NCI-H748 treated with DMSO at 0.1 percent for 48 hours (cell line): Measurements from ENCODE around the gene TRMT1.

ENCODE experiments used
- DNase-seq: peaks from one replicate; lab custom pipeline; 2025; lab: John Stamatoyannopoulos, UW

Gene TRMT1

DNA sequence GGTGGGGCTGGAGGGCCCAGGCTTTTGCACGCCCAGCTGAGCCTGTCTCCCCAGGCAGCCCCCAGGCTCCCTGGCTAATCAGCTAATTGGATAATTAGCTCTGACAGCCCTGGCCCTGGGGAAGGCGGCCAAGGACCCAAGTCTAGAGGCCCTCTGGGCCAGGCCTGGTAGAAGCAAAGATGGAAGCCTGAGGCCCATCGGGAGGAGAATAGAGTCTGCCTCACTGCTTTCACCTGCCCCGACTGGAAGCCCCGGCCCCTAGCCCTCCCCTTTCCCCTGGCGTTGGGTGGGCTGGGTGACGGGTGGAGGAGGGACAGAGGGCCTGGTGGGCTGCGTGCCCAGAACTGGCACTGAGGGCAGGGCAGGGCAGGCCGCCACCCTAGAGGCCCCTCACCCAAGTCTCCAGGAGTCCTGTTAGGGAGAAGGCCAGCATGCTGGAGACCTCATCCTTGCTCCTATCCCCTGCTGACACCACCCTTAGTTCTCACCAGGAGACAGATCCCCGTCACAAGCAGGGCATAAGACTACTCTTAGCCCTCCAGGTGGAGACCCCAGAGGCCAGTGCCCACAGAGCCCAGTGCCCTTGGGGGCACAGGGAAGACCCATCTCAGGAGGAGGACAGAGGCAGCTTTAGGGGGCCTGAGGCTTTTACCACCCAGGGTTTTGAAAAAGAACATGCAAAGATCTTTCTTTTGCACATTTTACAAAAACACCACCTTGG, 25.9 kb downstream of the TRMT1 start:
- no peak for DNase-seq

DNA sequence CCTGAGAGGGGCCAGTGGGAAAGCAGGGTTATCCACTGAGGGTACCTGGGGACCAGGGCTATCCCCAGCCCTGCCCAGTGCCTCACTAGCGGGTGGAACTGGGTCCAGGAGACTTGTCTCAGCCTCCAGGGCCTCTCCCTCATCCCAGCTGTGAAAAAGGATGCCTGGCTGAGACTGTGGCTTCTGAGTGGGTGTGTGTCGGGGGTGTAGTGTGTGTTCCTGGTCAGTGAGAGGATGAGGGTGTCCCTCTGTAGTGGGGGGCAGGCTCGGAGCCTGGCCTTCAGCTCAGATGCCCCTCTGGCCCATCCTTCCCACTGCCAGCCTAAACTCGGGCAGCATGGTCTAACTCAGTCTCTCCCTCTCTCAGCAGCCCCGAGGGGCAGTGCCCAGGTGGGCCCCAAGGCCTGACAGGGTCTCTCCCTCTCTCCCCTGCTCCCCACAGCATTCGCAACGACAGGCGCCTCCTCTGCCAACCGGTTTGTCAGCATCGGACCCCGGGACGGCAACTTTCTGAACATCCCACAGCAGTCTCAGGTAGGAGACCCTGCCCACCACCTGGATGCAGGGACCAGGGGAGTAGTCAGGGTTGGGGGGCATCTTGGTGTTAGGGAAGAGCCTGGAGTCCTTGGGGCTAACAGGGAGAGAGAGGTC, 26.6 kb downstream of the TRMT1 start:
- no peak for DNase-seq

DNA sequence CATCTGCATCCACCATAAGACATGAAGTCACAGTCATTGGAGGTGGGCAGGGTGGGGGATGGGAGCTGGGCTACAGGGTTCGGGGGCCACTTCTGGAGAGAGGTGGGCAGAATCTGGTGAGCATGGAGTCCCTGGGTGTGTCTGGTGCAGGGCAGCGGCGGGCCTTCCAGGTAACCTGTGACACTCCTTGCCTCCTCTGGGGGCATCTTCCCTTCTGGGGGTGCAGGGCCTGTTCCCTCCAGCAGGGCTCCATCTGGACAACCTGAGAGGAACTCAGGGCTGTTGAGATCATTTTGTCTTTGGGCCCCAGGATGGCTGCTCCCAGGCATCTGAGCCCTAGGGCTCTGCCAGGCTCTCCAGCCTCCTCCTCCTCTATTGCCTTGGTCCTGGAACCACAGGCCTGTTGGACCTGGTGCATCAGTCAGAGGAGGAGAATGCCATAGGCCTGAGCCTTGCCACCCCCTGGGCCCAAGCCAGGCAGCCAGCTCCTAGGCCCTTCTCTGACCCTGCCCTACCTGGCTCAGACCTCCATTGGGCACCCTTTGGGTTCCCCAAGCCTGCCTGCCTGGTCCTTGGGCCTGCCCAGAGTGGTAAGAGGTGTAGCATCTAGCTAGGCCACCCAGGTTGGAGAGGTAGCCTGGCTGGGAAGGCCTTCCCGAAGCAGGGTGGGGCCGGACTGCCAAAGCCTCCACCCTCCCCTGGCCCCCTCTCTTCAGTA, 27.2 kb downstream of the TRMT1 start:
- no peak for DNase-seq

DNA sequence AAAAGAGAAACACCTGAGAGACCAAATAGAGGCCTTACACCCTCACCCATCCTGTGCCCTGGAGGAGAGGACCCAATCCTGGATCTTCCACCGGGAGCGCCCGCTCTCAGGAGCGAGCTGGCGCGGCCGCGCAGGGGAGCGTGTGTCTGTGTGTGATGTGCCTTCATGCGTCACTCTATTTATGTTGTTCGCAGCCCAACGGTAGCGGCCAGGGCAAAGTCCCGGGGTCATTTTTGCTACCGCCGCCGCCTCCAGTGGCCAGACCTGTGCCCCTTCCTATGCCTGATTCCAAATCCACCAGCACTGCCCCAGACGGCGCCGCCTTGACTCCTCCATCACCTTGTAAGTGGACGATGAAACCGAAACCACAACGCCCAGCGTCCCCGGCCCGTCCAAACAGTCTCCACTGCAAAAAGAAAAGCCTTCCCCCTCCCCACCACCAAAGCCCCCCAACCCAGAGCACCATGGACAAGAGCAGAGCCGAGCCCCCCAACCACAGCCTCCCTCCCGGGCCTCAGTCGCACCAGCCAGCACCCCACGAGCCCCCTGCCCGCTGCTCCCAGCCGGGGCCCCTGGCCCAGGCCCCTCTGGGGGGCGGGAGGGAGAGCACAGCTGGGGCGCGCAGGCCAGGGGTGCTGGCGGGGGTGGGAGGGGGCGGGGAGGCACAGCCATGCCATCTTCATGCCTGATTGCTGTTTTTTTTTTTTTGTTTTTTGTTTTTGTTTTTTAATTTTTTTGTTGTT, 28.6 kb downstream of the TRMT1 start:
- no peak for DNase-seq

DNA sequence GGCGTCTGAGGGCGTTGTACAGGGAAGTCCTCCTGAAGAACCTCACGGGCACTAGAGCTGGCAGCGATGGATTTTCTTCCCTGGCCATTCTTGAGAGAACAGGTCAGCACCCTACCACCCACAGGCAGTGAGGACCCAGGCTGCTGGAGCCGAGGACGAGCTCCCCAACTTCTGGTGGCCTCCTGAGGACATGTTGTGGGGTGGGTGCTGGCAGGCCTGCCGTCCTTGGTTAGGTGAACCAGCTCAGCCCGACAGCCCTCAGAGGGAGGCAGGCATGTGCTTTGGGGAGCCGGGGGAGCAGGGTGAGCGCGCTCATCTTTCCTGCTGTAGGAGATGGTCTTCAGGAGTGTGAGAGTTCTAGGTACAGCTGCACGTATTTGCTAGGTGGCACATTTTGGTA, 29.2 kb downstream of the TRMT1 start:
- DNase-seq, result no peak

DNA sequence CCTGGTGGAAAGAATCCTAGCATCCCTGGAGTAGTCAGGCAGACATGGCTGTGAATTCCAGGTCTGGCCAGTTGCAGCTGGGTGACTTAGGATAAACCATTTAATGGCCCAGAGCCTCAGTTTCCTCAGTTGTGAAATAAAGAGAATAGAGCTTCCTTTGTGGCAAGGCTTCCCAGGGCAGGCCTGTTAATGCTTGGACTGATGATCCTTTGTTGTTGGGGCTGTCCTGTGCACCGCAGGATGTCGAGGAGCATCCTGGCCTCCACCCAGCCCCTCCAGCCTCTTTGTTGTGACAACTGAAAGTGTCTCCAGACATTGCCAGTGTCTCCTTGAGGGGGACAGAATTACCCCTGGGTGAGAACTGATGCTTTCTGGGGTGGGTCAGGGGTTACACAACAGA, 30.2 kb downstream of the TRMT1 start:
- DNase-seq, result no peak

DNA sequence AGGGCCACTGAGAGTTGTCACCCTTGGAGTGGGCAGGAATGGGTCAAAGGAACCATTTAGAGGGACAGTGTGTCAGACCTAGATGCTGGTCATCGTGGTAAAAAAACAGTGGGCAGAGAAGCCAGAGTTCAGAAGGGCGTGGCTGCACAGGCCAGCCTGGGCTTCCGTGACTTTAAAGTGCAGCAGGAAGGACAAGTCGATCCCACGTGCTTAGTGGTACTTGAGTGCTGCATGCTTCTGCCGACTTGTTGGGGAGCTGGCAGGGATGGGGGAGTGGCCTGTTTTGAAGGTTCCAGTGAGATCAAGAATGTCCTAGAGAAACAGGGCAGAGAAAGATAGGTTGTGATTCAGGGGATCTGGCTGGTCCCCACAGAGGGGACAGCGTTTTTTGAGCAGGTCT, 30.9 kb downstream of the TRMT1 start:
- DNase-seq, result no peak

DNA sequence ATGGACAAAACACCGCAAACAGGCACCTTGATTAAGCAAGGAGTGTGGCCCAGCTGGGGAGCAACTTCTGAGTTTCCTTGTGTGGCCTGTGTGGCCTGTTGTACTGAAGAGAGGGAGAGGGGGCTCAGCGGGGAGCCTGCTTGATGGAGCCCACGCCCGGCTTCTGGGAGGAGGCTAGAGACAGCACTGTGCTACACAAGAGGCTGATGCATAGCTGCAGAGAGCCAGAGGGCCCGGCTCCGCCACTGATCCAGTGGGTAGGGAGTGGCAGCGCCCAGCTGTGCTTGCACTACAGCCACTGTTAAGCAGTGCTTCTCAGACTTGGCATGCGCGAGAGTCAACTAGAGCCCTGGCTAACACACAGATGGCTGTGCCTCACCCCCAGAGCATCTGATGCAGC, 32.9 kb downstream of the TRMT1 start:
- DNase-seq, result no peak

DNA sequence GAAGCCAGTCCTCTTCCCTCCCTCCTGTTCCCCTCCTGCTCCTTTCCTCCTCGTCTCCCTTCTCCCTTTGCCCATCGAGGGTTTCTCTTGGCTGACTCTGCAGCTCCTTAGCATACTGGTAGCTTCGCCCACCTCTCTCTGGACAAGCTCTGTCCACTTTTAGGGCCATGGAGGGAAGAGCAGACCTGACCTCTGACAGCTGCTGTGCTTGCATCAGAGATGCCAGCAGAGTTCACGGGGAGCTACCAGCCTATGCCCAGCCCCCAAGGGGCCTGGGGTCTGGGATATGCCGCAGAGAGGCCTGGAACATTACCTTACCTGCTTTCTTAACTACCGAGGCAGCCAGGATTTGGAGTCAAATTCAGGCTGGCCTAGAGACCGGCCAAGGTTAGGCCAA, 33.5 kb downstream of the TRMT1 start:
- DNase-seq, result no peak

DNA sequence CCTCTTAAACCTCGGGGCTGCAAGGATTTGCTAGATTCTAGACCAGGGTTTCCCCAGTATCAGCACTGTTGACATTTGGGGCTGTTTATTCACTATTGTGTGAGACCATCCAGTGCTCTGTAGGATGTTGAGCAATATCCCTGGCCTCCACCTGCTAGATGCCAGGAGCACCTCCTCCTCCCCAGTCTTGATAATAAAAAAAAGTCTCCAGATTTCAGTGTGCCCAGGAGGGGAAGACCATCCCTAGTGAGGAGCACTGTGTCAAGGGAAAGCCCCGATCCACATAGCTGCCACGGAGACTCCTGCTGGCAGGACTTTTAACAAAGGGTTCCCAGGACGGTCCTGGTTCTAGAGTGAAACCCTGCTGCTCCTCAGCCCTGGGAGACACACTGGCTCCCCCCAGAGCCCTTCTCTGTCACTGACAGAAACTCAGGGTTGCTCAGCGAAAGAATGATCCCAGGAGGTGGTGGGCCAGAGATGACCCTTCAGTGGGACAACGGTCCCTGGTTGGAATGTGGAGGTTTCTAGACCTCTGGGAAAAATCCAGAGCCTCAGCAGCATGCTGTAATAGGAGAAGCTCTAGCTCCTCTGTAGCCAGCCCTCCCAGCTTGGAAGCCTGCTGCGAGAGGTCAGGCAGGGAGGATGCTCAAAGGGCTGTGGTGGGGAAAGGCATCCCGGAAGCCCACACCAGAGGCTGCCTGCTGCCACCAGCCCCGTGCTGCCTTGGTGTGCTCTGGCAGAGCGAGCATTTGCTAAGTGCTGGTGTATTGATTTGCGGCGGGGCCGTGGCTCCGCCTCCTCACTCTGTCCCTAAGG, 34.1 kb downstream of the TRMT1 start:
- no peak for DNase-seq

DNA sequence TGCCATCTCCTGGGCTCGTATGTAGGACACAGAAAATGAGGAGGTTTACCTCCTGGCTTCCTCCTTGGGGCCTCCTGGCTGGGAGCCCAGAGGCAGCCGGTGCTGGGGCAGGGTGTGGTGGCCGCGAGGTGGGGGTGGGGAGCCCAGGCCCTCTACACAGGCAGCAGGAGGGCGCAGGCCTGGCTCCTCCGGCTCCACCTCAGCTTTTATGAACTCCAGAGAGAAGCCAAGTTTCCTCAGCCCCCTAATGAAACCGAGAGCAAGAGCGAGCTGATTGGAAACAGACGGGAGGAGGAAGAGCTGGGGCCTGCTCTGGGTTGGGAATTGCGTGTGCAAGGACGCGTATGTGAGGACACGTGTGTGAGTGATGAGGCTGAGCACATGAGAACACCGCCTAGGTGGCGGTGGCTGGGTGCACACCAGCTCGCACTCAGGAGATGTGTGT, 37.0 kb downstream of the TRMT1 start:
- no peak for DNase-seq

DNA sequence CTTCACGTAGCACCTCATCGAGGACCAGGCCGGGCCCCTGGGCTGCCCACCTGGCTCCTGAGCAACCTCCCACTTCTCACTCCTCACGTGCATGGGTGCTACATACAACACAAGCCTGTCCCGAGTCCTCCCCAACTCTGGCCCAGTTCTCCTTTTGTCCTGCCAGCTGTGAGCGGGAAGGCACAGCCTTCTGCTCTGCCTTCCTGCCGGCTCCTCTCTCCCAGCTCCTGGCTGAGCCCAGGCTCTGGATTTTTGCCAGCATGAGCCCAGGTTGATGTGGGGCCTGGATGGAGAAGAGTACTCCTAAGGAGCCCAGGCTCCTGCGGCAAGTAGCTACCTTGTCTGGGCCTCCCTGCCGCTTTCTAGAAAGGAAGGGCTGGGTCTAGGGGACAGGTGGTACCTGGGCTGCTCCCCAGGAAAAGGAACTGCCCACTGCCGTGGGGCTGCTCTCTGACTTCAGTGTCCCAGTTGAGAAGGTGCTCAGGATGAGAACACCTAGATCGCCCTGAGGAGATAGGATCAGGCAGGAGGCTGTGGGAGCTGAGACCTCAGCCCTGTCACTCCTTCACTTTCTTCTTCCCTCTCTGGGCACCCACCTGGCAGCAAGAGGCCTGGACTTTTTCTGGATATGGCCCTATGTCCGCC, 37.5 kb downstream of the TRMT1 start:
- DNase-seq, result no peak

DNA sequence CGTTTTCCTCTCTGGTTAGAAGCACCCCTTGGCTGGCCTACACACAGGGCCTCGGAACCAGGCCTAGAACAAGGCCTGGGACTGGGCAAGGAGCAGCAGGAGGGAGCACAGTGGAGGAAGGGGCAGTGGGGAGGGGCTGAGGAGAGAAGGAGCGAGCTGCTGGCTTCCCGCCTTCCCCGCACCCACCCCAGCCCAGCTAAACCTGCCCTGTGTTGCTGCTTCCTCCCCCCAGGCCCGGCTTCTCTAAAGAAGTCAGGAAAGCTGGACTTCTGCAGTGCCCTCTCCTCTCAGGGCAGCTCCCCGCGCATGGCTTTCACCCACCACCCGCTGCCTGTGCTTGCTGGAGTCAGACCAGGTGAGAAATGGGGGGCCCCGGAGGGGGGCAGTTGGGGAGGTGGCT, 38.2 kb downstream of the TRMT1 start:
- no peak for DNase-seq

DNA sequence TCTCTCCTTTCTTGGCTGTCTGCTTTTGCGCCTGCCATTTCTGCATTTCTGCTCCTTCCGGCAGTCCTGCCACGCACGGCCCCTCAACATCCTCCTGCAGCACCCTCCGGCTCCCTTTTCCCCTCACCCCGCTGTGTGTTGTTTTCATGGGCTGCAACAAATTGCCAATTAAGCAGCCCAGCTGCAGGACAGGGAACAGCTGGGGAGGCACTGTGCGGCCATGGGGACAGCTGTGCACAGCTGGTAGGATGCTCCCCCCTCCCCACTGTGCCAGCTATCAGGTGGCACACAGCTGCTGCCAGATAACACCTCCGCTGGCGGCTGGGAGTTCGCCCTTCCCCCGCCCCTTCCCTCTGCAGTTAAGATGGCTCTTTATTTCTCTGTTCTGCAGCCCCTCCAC, 39.3 kb downstream of the TRMT1 start:
- DNase-seq, result no peak

DNA sequence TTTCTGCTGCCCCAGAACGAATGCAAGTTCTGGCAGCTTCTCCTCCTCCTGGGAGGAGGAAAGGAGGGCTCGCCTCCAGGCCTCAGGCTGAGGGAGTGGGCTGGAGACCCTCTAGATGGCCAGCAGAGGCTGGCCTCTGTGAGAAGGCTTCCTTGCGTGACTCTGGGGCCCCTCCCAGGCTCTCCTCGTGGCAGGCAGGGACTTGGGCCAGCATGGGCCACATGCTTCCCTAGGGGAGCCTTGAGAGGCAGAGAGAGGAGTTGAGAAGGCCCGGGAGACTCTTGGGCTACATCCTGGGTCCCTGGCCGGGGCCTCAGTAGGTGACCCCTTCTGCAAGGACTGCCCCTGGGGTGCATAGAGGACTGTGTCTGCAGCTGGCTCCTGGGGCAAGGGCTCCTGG, 39.8 kb downstream of the TRMT1 start:
- no peak for DNase-seq

DNA sequence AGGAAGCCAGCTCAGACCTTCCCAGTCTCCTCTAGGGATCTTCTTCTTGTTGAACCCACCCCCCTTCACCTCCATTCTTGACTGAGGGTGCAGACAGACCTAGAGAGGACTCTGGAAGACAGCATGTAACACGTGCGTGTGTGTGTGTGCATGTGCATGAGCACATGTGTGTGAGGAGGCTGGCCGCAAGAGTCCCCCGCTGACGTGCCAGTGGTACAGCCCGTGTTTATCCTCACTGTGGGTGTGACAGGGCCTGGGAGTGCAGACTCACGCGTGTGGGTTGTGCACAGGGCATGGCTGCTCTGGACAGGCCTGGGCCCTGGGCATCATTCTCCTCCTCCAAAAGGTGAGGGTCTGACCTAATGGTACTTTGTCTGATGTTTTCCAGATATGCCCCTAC, 40.2 kb downstream of the TRMT1 start:
- no peak for DNase-seq

DNA sequence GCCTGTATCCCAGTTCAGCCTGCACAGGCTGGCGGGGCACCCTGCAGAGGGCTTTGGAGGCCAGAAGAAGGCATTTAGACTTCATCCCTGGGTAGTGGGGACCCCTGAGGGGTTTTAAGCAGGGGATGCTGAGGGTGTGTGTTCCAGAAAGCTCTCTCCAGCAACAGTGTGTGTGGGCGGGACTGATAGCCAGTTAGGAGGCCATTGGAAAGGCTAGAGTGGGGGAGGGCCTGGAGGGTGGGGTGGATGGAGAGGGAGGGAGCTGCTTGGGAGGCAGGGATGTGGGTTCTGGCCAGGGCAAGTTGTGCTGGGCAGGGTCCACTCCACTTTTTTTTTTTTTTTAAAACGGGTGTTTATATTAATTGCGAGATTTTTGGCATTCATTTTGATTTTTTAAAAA, 42.2 kb downstream of the TRMT1 start:
- DNase-seq, result no peak

DNA sequence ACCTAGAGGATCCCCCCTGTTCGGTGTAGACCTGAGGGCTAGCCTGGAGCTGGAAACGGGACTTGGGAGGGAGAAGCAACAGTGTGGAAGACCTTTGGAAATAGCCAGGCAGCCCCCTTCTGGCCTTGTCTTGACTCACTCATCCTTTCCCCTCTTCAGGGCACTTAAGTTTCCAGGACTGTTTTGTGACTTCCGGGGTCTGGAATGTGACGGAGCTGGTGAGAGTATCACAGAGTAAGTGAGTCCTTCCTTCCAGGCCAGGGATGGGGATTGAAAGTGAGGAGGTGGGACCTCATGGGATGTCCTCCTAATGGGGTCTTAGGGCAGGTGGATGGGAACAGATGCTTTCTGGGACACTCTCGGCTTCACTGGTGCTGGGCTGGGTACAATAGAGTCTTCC, 43.3 kb downstream of the TRMT1 start:
- DNase-seq, result no peak

DNA sequence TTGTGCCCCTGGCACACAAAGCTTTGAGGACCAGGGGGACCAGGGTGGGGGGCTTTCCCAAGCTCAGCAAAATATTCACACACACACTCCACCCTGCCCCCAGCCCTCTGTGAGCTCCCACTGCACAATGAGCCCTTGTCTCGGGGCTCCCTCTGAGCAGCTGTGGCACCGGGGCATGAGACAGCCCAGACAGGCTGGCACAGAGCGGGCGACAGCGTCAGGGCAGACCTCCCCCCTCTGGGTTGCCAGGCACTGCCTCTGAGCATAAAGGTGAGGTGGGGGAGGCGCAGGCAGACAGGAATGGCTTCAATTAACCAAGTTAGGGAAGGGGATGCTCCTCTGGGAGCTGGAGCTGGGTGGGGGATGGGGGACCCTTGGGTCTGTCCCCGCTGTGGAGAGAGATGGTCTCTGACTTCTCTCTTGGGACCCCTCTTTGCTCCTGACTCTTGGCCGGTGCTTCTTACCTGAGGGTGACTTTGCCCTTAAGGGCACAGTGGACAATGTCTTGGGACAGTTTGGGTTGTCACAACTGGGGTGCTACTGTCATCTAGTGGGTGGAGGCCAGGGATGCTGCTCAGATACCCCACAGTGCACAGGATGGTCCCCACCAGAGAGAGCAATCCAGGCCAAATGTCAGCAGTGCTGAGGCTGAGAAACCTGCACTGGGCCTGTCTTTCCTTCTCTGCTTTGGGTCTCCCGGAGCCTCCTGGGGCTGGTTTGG, 44.2 kb downstream of the TRMT1 start:
- no peak for DNase-seq

DNA sequence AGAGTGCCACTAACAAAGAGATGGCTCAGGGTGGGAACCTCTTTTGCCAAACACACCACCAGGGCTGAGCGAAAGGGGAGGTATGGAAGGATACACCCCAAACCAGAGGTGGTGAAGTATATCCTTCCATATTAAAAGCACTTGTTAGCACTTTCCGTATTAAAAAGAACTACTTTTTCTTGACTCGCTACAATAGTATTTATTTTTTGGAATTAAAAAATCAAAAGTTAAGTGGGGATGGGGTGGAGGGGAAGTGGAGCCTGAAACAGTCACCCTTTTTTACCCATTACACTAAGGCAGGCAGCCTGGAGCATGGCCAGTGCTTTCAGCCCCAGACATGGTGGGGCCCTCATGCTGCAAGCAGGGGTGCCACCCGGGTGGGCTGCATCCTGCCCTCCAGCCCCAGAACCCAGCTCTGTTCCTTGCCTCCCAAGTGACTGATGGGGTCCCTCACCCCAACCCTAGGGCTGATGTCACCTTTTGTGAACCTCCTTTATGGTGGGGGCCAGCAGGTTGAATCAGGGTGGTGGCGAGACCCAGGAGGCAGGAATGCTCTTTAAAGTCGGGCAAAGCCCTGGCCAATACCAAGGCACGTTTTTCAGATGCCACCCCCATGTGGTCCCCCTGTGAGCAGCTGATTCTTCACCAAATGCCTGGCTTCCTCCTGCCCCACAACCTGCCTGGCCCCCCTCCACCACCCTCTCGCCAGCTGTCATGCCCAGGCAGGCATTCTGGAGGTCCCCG, 44.9 kb downstream of the TRMT1 start:
- DNase-seq, result no peak
